Mesendoderm (in vitro differentiated cells): Measurements from ENCODE around the gene PET100.

Experiments
- DNase-seq: peaks from one replicate; pipeline ENCODE4 v3.0.0; 2013
- H2AK5ac ChIP-seq: 2 replicates; pipeline ENCODE4 v1.6.1; 2013; ENCODE audit warnings: low read length, inconsistent platforms
- H2BK120ac ChIP-seq: 2 replicates; pipeline ENCODE4 v1.6.1; 2013; ENCODE audit warnings: low read depth, mild to moderate bottlenecking, low read length, moderate library complexity, mixed read lengths
- H2BK15ac ChIP-seq: replicated peaks from 2 replicates; pipeline ENCODE4 v1.6.1; 2013; ENCODE audit warnings: low read depth, mild to moderate bottlenecking, moderate library complexity
- H2BK5ac ChIP-seq: 2 replicates; pipeline ENCODE4 v1.6.1; 2013; ENCODE audit warnings: low read length, inconsistent platforms
- H3K18ac ChIP-seq: 2 replicates; pipeline ENCODE4 v1.6.1; 2013; ENCODE audit warnings: mild to moderate bottlenecking, low read length, mixed read lengths
- H3K23ac ChIP-seq: one replicate; pipeline ENCODE4 v1.6.1; 2013; ENCODE audit warnings: low read length
- H3K27ac ChIP-seq: 2 replicates; pipeline ENCODE4 v1.5.1; 2013; ENCODE audit warnings: low read depth, mild to moderate bottlenecking, inconsistent platforms, low read length, moderate library complexity
- H3K27me3 ChIP-seq: 2 replicates; pipeline ENCODE4 v1.6.1; 2013; ENCODE audit warnings: low read length, control low read depth, mild to moderate bottlenecking, inconsistent platforms; ENCODE audit not compliant: insufficient read depth, poor library complexity
- H3K36me3 ChIP-seq: 2 replicates; pipeline ENCODE4 v1.6.1; 2013; ENCODE audit warnings: low read length, inconsistent platforms; ENCODE audit not compliant: control insufficient read depth, insufficient read depth
- H3K4ac ChIP-seq: one replicate; pipeline ENCODE4 v1.6.1; 2013; ENCODE audit warnings: low read depth, mild to moderate bottlenecking, low read length, moderate library complexity
- H3K4me1 ChIP-seq: 2 replicates; pipeline ENCODE4 v1.6.1; 2013; ENCODE audit warnings: low read depth, low read length, inconsistent platforms; ENCODE audit not compliant: control insufficient read depth
- H3K4me2 ChIP-seq: 2 replicates; pipeline ENCODE4 v1.6.1; 2013; ENCODE audit warnings: low read length
- H3K4me3 ChIP-seq: 2 replicates; pipeline ENCODE4 v1.5.1; 2013; ENCODE audit warnings: mild to moderate bottlenecking, low read length
- H3K56ac ChIP-seq: one replicate; pipeline ENCODE4 v1.6.1; 2013; ENCODE audit warnings: low read length
- H3K79me1 ChIP-seq: 2 replicates; pipeline ENCODE4 v1.6.1; 2013; ENCODE audit warnings: low read length, inconsistent platforms
- H3K79me2 ChIP-seq: 2 replicates; pipeline ENCODE4 v1.6.1; 2013; ENCODE audit warnings: mild to moderate bottlenecking, low read length; ENCODE audit not compliant: control insufficient read depth, insufficient read depth
- H3K9ac ChIP-seq: 2 replicates; pipeline ENCODE4 v1.6.1; 2013; ENCODE audit warnings: low read length, inconsistent platforms
- H4K5ac ChIP-seq: one replicate; pipeline ENCODE4 v1.6.1; 2013; ENCODE audit warnings: low read length
- H4K8ac ChIP-seq: one replicate; pipeline ENCODE4 v1.6.1; 2013; ENCODE audit warnings: low read depth, mild to moderate bottlenecking, control low read depth, low read length, moderate library complexity
- WGBS: extraction: QIAGEN DNeasy Blood & Tissue Kit; methylation state at CpG from one replicate; pipeline ENCODE4 v1.1.7; 2013; ENCODE audit warnings: low lambda C conversion rate, missing lambda C conversion rate; ENCODE audit not compliant: insufficient coverage; ENCODE audit errors: extremely low coverage; 5-methylcytosine and 5-hydroxymethylcytosine counted together

Gene PET100

GRCh38 chr19:7639863-7640348 is 10.3 kb downstream of the PET100 start:
- H3K56ac ChIP-seq: no peak overlapping the region
- DNase-seq: no peak
- H2BK5ac ChIP-seq: no peak overlapping the region
- no peak overlapping the region for H3K18ac ChIP-seq
- no peak overlapping the region for H3K4me3 ChIP-seq
- no peaks in the 10 kb centered on the region for H3K79me2 ChIP-seq
- H2AK5ac ChIP-seq: no peak overlapping the region
- H3K4ac ChIP-seq: no peak overlapping the region
- no peak overlapping the region for H2BK15ac ChIP-seq
- H3K9ac ChIP-seq: no peak overlapping the region
- no peak overlapping the region for H2BK120ac ChIP-seq
- no peaks in the 10 kb centered on the region for H3K27me3 ChIP-seq
- H3K4me2 ChIP-seq: no peak overlapping the region
- no peak overlapping the region for H3K27ac ChIP-seq
- WGBS: no CpG with 5 or more reads among the region's 13 CpGs
- no peak overlapping the region for H3K23ac ChIP-seq
- H4K5ac ChIP-seq: no peak overlapping the region
- H3K36me3 ChIP-seq: no peaks in the 10 kb centered on the region
- no peak overlapping the region for H4K8ac ChIP-seq
- peaks cover 2% of the 10 kb centered on the region for H3K79me1 ChIP-seq
- no peaks in the 10 kb centered on the region for H3K4me1 ChIP-seq

GRCh38 chr19:7640803-7641202 is 11.2 kb downstream of the PET100 start:
- no CpG with 5 or more reads among the region's 11 CpGs for WGBS

GRCh38 chr19:7641290-7642276 is 12.0 kb downstream of the PET100 start:
- no peaks in the 10 kb centered on the region for H3K36me3 ChIP-seq
- no peak overlapping the region for H3K4me3 ChIP-seq
- no peak overlapping the region for H2AK5ac ChIP-seq
- DNase-seq: peak; percentile 33
- H3K79me2 ChIP-seq: no peaks in the 10 kb centered on the region
- no peak overlapping the region for H3K56ac ChIP-seq
- peaks cover 2% of the 10 kb centered on the region for H3K79me1 ChIP-seq
- H4K8ac ChIP-seq: no peak overlapping the region
- H3K4me2 ChIP-seq: no peak overlapping the region
- no peak overlapping the region for H3K23ac ChIP-seq
- no peak overlapping the region for H2BK15ac ChIP-seq
- H3K18ac ChIP-seq: no peak overlapping the region
- H3K4me1 ChIP-seq: no peaks in the 10 kb centered on the region
- no peaks in the 10 kb centered on the region for H3K27me3 ChIP-seq
- no peak overlapping the region for H2BK5ac ChIP-seq
- H3K27ac ChIP-seq: no peak overlapping the region
- H4K5ac ChIP-seq: no peak overlapping the region
- H3K9ac ChIP-seq: no peak overlapping the region
- no peak overlapping the region for H3K4ac ChIP-seq
- no peak overlapping the region for H2BK120ac ChIP-seq
- WGBS: no CpG with 5 or more reads among the region's 43 CpGs

More at GRCh38 chr19:7640803-7641202, 11.2 kb downstream of the PET100 start:
- no peak overlapping the region for H3K9ac ChIP-seq
- H3K18ac ChIP-seq: no peak overlapping the region
- H2BK5ac ChIP-seq: no peak overlapping the region
- H4K8ac ChIP-seq: no peak overlapping the region
- H3K27me3 ChIP-seq: no peaks in the 10 kb centered on the region
- H3K27ac ChIP-seq: no peak overlapping the region
- peaks cover 2% of the 10 kb centered on the region for H3K79me1 ChIP-seq
- no peak overlapping the region for H3K4me2 ChIP-seq
- H3K56ac ChIP-seq: no peak overlapping the region
- no peaks in the 10 kb centered on the region for H3K36me3 ChIP-seq
- H4K5ac ChIP-seq: no peak overlapping the region
- no peaks in the 10 kb centered on the region for H3K4me1 ChIP-seq
- no peak for DNase-seq
- H3K79me2 ChIP-seq: no peaks in the 10 kb centered on the region
- no peak overlapping the region for H3K4me3 ChIP-seq
- H2BK120ac ChIP-seq: no peak overlapping the region
- H2AK5ac ChIP-seq: no peak overlapping the region
- no peak overlapping the region for H3K4ac ChIP-seq
- no peak overlapping the region for H3K23ac ChIP-seq
- no peak overlapping the region for H2BK15ac ChIP-seq

- H3K4me1 ChIP-seq: no peaks in the 10 kb centered on the region
- no peak for DNase-seq
- H3K18ac ChIP-seq: no peak overlapping the region
- H3K56ac ChIP-seq: no peak overlapping the region
- no peaks in the 10 kb centered on the region for H3K36me3 ChIP-seq
- H2BK5ac ChIP-seq: no peak overlapping the region
- H3K4me3 ChIP-seq: no peak overlapping the region
- H3K23ac ChIP-seq: no peak overlapping the region
- no peaks in the 10 kb centered on the region for H3K27me3 ChIP-seq
- no CpG with 5 or more reads among the region's 27 CpGs for WGBS
- no peak overlapping the region for H2AK5ac ChIP-seq
- no peaks in the 10 kb centered on the region for H3K79me2 ChIP-seq
- H3K79me1 ChIP-seq: peaks cover 2% of the 10 kb centered on the region
- no peak overlapping the region for H4K8ac ChIP-seq
- H3K27ac ChIP-seq: no peak overlapping the region
- no peak overlapping the region for H3K4ac ChIP-seq
- H3K9ac ChIP-seq: no peak overlapping the region
- no peak overlapping the region for H4K5ac ChIP-seq
- H2BK120ac ChIP-seq: no peak overlapping the region
- no peak overlapping the region for H3K4me2 ChIP-seq
- no peak overlapping the region for H2BK15ac ChIP-seq
Measured at GRCh38 chr19:7642295-7643030, 12.9 kb downstream of the PET100 start.

GRCh38 chr19:7643031-7643415 is 13.4 kb downstream of the PET100 start:
- Histone ChIP-seq H3K79me1 (peaks cover 2% of the 10 kb centered on the region), H3K27ac (no peak overlapping the region), H3K23ac (no peak overlapping the region), H3K4me3 (no peak overlapping the region), H3K79me2 (no peaks in the 10 kb centered on the region), H2BK120ac (no peak overlapping the region), H4K5ac (no peak overlapping the region), H3K4me2 (no peak overlapping the region), H2AK5ac (no peak overlapping the region), H3K27me3 (no peaks in the 10 kb centered on the region), H3K9ac (no peak overlapping the region), H3K56ac (no peak overlapping the region), H2BK15ac (no peak overlapping the region), H2BK5ac (no peak overlapping the region), H3K18ac (no peak overlapping the region), H3K4me1 (no peaks in the 10 kb centered on the region), H4K8ac (no peak overlapping the region), H3K4ac (no peak overlapping the region), H3K36me3 (no peaks in the 10 kb centered on the region)
- DNase-seq: no peak
- WGBS: no CpG with 5 or more reads among the region's 8 CpGs
